Activated gamma-delta T cell treated with anti-CD3 and anti-CD28 coated beads, Interleukin-2, amount 50 U/mL, for 16 hours (primary cell): ENCODE data around the gene ARHGEF12.

ENCODE experiments used
- DNase-seq: peaks from one replicate; pipeline ENCODE4 v3.0.0-alpha.2; 2020; ENCODE audit warnings: low read depth

Gene ARHGEF12

GRCh38 chr11:120318906-120319305, 17.3 kb upstream of the ARHGEF12 start:
- no peak for DNase-seq

GRCh38 chr11:120324932-120325810, 11.0 kb upstream of the ARHGEF12 start, which contains the start of gene TLCD5:
Gene TLCD5, plus strand, starts transcription at chr11:120325299. Its CDS starts 2,143 bp downstream, at chr11:120327442.
- no peak for DNase-seq

GRCh38 chr11:120326228-120326627, 10.0 kb upstream of the ARHGEF12 start:
- DNase-seq, result no peak

- no peak for DNase-seq
Observed at GRCh38 chr11:120326845-120327281, 9.3 kb upstream of the ARHGEF12 start.

GRCh38 chr11:120327311-120327710, 8.9 kb upstream of the ARHGEF12 start:
- DNase-seq, result no peak

- DNase-seq, result no peak
Observed at GRCh38 chr11:120329556-120329955, 6.7 kb upstream of the ARHGEF12 start.

- DNase-seq, result no peak
Observed at GRCh38 chr11:120330045-120330444, 6.2 kb upstream of the ARHGEF12 start.

GRCh38 chr11:120331301-120331996, 4.8 kb upstream of the ARHGEF12 start:
- no peak for DNase-seq

- DNase-seq, result no peak
Observed at GRCh38 chr11:120332822-120333716, 3.1 kb upstream of the ARHGEF12 start.

- no peak for DNase-seq
Observed at GRCh38 chr11:120333801-120334200, 2.4 kb upstream of the ARHGEF12 start.

- no peak for DNase-seq
Observed at GRCh38 chr11:120334332-120334731, 1.9 kb upstream of the ARHGEF12 start.

- peak; percentile 42 for DNase-seq
Observed at GRCh38 chr11:120334894-120335462, 1.2 kb upstream of the ARHGEF12 start.

- DNase-seq, result no peak
Observed at GRCh38 chr11:120335556-120335907, 681 bp upstream of the ARHGEF12 start.

GRCh38 chr11:120336641-120337354, 585 bp downstream of the ARHGEF12 start:
- no peak for DNase-seq

- no peak for DNase-seq
Observed at GRCh38 chr11:120337355-120338106, 1.3 kb downstream of the ARHGEF12 start.

GRCh38 chr11:120338107-120338933, 2.1 kb downstream of the ARHGEF12 start:
- no peak for DNase-seq

- no peak for DNase-seq
Observed at GRCh38 chr11:120339394-120339890, 3.2 kb downstream of the ARHGEF12 start.

- DNase-seq, result no peak
Observed at GRCh38 chr11:120340529-120340928, 4.3 kb downstream of the ARHGEF12 start.

GRCh38 chr11:120342226-120342625, 6.0 kb downstream of the ARHGEF12 start:
- DNase-seq, result no peak
